ENCODE results near the gene SNTB2. TPM values are rescaled to one million over a fixed set of nuclear protein-coding genes. Genes with fewer than 3 reads are reported as not detected.

SNTB2 gene
- total RNA-seq, 1 experiment from 2014 or later, result 30.3 TPM

- no peak overlapping the region for H3K4me3 ChIP-seq
- ChIA-PET CTCF (no interaction called here), POLR2A (ENCODE audit: unreplicated experiment) (no interaction called here)
- no peaks in the 10 kb centered on the region for H4K20me1 ChIP-seq (ENCODE audit: insufficient read depth)
- no peaks in the 10 kb centered on the region for H3K4me1 ChIP-seq (replicated peaks; ENCODE audit: insufficient read depth)
- H3K36me3 ChIP-seq (ENCODE audit: low read depth), result peaks cover 33% of the 10 kb centered on the region
- BruUV-seq (replicated peaks), result no TSS peak
- no peaks in the 10 kb centered on the region for H3K9me3 ChIP-seq (ENCODE audit: insufficient read depth, low read depth)
- H2AFZ ChIP-seq, result no peak overlapping the region
- H3K27me3 ChIP-seq (ENCODE audit: insufficient read depth, low read depth), result no peaks in the 10 kb centered on the region
- intact Hi-C loops (cut with micrococcal nuclease; ENCODE audit: unreplicated experiment), result no loop called here
- no peaks in the 10 kb centered on the region for H3K79me2 ChIP-seq (ENCODE audit: low read depth)
- no peaks in the 10 kb centered on the region for H3K9me2 ChIP-seq (ENCODE audit: insufficient read depth)
- TF ChIP-seq CTCF (conservative IDR thresholded peaks at IDR 0.05), result no peak
- TF ChIP-seq EZH2 (IDR thresholded peaks at IDR 0.05; ENCODE audit: low read depth), result no peak
- H3K4me2 ChIP-seq, result no peak overlapping the region
- DNase-seq, result no peak
- no peak overlapping the region for H3K27ac ChIP-seq
- peaks cover 5% of the 10 kb centered on the region; the same call in 1 of the 2 replicates for H3F3A ChIP-seq (ENCODE audit: insufficient read depth, low read depth)
These were observed 29.8 kb upstream of the SNTB2 start for GRCh38 chr16:69157196-69157595.

GRCh38 chr16:69160192-69160591 lies 26.8 kb upstream of the SNTB2 start:
- Histone ChIP-seq H3K36me3 (ENCODE audit: low read depth) (peaks cover 21% of the 10 kb centered on the region), H3K79me2 (ENCODE audit: low read depth) (no peaks in the 10 kb centered on the region), H3K27ac (no peak overlapping the region), H3K4me2 (no peak overlapping the region), H3K27me3 (ENCODE audit: insufficient read depth, low read depth) (no peaks in the 10 kb centered on the region), H3K9me3 (ENCODE audit: insufficient read depth, low read depth) (no peaks in the 10 kb centered on the region), H3K4me3 (no peak overlapping the region), H3K4me1 (replicated peaks; ENCODE audit: insufficient read depth) (no peaks in the 10 kb centered on the region), H4K20me1 (ENCODE audit: insufficient read depth) (no peaks in the 10 kb centered on the region), H2AFZ (no peak overlapping the region), H3F3A (ENCODE audit: insufficient read depth, low read depth) (peaks cover 5% of the 10 kb centered on the region; the same call in 1 of the 2 replicates), H3K9me2 (ENCODE audit: insufficient read depth) (no peaks in the 10 kb centered on the region)
- TF ChIP-seq EZH2 (IDR thresholded peaks at IDR 0.05; ENCODE audit: low read depth) (no peak), CTCF (conservative IDR thresholded peaks at IDR 0.05) (no peak)
- ChIA-PET CTCF (no interaction called here), POLR2A (ENCODE audit: unreplicated experiment) (no interaction called here)
- DNase-seq, result no peak
- BruUV-seq (replicated peaks), result no TSS peak
- intact Hi-C loops (cut with micrococcal nuclease; ENCODE audit: unreplicated experiment), result no loop called here

GRCh38 chr16:69165584-69165983 lies 21.4 kb upstream of the SNTB2 start:
- Histone ChIP-seq H3K4me2 (no peak overlapping the region), H2AFZ (no peak overlapping the region), H4K20me1 (ENCODE audit: insufficient read depth) (no peaks in the 10 kb centered on the region), H3K9me2 (ENCODE audit: insufficient read depth) (no peaks in the 10 kb centered on the region), H3K27me3 (ENCODE audit: insufficient read depth, low read depth) (no peaks in the 10 kb centered on the region), H3K27ac (no peak overlapping the region), H3F3A (ENCODE audit: insufficient read depth, low read depth) (peaks cover 11% of the 10 kb centered on the region), H3K4me1 (replicated peaks; ENCODE audit: insufficient read depth) (no peaks in the 10 kb centered on the region), H3K9me3 (ENCODE audit: insufficient read depth, low read depth) (no peaks in the 10 kb centered on the region), H3K79me2 (ENCODE audit: low read depth) (no peaks in the 10 kb centered on the region), H3K36me3 (ENCODE audit: low read depth) (peaks cover 39% of the 10 kb centered on the region), H3K4me3 (no peak overlapping the region)
- BruUV-seq (replicated peaks), result no TSS peak
- ChIA-PET CTCF (no interaction called here), POLR2A (ENCODE audit: unreplicated experiment) (no interaction called here)
- TF ChIP-seq EZH2 (IDR thresholded peaks at IDR 0.05; ENCODE audit: low read depth) (no peak), CTCF (conservative IDR thresholded peaks at IDR 0.05) (no peak)
- DNase-seq, result no peak
- intact Hi-C loops (cut with micrococcal nuclease; ENCODE audit: unreplicated experiment), result no loop called here

Data from PC-9 (cell line).